Activated CD8-positive, alpha-beta memory T cell treated with anti-CD3 and anti-CD28 coated beads, Interleukin-2, amount 50 U/mL, for 24 hours (primary cell): ENCODE data around the gene INHBC.
"Not testable (repeated sequence)": the region's sequence is repeated elsewhere in the genome, so short reads cannot be mapped to it uniquely, and the experiment has no call there.

Source experiments
- DNase-seq: peaks from one replicate; pipeline ENCODE4 v3.0.0-alpha.2; 2020; ENCODE audit errors: extremely low read depth

INHBC gene

DNA sequence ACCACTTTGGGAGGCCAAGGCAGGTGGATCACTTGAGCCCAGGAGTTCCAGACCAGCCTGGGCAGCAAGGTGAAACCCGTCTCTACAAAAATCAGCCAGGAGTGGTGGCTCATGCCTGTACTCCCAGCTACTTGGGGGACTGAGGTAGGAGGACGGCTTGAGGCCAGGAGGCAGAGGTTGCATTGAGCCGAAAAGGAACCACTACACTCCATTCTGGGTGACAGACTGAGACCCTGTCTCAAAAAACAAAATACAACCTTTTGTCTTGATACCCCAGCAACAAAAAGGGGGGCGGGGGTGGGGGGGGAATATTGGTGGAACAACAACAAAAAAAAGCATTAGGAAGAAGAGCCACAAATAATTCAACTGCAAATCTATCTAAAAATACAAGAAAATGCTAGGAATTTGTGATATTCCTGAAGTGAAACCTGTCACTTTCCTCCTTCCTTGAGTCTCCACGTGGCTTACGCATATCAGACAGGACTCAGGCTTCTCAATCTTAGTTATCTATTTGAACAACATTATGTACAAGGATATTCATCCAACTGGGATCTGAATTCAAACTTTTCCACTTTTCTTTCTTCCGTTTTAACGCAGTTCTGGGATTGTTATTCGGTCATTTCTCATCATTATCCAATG is 5.0 kb upstream of the INHBC start:
- no peak for DNase-seq

DNA sequence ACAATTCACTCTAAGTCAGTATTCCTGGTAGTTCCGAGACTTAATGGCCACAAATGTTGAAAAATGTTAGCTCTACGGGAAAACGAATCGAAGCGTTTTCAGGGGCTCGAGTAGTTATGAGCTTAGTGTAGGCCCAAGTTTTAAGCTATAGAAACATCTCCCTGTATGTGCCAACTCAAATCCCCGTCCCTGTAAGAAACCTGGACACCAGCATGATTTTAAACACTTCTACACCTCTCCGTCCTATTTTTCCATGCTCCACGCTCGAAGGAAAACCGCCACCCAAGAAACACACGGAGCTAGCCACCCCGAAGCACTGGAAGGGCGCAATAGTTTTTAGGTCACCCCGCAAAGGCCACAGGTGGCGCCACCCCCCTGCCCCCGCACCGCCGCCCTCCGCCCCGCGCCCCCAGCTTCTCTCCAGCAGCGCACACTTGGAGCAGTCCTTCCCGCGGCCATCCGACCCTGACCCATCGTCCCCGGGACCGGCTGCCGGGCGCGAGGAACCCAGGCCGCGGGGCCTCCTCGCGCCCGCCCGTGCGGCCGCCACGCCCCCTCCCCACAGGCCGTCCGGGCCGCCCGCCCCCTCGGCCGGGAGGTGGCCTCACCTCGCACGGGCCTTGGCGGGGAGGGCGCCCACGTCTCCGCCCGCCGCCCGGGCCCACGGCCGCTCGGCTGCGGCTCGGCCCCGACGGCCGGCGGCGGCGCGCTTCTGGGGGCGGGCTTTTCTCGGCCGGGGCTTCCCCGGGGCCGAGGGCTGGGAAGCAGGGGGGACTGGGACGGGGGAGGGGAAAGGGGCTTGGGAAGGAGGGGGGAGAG is 4.3 kb upstream of the INHBC start:
- DNase-seq, result no peak

DNA sequence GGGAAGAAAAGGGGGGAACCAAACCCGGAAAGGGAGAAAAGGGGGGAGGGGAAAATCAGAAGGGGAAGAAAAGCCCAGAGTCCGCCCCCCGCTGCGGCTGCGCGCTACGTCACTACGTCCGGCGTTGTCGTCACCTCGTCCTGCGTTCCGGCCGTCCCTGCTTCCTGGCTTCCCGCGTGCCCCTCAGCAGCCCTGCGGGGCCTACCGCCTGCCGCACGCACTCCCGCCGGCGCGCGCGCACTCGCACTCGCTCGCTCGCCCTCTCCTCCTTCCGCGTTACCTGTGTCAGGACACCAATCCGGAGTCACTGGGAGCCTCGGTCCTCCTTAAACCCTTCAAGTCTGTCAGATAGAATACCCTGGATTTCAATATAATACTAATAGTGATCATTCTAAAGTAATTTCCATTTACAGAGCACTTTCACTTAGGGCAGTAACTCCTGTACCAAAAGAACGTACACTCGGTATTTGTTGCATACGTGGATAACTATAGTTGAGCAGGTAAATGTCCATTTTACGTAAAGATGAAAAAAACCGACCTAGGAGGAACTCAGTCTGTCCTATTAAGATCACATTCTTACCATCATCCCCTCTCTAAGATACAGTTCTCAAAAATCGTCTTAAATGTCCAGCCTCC is 3.5 kb upstream of the INHBC start, which contains the start of gene R3HDM2:
Gene R3HDM2 (minus strand): TSS at position 113 of the 636 bp plus-strand sequence. CDS start 120,615 bp downstream, outside the sequence.
- peak; percentile 91 for DNase-seq

DNA sequence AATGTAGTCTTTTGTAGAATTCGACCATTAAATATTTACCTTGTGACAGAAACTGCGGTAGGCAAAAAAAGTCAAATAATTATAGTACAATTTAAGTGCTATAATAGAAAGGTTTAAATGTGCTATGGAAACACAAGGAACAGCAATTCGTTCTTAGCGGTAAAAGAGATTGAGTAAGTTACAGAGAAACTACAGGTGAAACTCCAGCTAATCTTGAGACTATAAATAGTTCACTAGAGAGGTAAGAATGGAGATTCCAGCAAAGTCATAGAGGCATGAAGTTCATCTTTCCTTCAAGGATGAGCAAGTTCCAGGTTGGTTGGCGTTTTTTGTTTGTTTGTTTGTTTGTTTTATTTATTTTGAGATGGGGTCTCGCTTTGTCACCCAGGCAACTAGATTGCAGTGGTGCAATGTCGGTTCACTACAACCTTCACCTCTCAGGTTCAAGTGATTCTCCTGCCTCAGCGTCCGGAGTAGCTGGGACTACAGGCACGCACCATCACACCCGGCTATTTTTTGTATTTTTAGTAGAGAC is 2.9 kb upstream of the INHBC start:
- DNase-seq, result no peak

DNA sequence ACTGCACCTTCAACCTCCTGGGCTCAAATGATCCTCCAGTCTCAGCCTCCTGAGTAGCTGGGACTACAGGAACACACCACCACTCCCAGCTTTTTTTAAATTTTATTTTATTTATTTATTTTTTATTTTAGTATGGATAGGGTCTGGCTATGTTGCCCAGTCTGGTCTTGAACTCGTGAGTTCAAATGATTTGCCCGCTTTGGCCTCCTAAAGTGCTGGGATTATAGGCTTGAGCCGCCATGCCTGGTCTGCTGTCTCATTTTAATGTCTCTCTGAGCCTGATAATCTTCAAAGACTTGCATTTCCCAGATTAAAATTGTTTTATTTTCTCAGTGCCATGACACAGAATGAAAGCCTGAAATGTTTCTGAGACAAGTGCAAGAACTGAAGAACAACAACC is 1.2 kb upstream of the INHBC start:
- no peak for DNase-seq

DNA sequence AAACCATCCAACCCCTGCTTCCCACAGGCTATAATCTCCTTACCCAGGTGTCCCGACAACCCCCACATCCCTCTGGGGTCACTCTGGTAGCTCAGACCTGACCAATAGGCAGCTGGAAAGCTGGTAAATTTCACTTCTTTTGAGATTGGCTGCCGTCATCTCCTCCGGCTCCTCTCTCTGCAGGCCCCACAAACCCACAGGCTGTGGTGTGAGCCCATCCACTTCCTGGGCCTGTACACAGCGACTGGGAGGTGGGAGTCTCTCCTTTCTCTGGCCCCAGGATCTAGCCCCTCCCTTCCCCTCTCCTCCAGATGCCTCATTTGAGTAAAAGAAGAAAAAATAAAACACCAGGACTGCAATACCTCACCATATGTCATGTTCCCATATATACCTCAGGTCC is 709 bp downstream of the INHBC start:
- no peak for DNase-seq

DNA sequence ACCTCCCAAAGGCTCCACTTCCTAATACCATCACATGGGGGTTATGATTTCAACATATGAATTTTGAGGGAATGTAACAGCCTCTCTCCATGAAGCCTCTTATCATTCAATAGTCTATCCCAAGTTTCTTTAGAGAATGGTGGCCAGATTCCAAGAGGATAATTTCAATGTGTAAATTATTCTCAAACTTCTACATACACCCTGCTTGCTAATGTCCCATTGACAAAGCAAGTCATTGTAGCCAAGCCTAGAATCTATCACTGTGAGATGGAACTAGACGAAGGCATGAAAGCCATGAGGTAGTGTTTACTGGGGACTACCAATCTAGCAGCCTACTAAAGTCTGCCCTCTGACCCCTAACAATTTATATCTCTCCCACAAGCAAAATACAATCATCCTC is 3.8 kb downstream of the INHBC start:
- no peak for DNase-seq

DNA sequence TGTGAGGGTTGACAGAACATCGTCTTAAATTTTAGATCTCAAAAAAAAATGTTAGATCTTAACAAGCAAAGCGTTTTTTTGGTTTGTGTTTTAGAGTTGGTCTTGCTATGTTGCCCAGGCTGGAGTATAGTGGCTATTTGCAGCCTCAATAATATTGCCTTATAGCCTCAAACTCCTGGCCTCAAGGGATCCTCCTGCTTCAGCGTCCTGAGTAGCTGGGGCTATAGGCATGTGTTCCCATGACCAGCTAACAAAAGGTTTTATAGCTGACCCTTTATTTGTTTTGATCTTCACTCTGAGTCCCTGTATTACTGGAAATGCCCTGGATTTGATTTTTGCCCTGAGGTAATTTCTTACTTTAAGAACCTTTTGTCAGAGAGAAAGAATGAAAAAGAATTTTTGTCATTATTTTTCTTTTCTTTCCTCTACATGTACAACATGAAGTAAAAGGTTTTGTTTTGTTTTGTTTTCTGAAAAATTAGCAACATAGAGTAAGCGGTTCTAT is 5.2 kb downstream of the INHBC start:
- no peak for DNase-seq

DNA sequence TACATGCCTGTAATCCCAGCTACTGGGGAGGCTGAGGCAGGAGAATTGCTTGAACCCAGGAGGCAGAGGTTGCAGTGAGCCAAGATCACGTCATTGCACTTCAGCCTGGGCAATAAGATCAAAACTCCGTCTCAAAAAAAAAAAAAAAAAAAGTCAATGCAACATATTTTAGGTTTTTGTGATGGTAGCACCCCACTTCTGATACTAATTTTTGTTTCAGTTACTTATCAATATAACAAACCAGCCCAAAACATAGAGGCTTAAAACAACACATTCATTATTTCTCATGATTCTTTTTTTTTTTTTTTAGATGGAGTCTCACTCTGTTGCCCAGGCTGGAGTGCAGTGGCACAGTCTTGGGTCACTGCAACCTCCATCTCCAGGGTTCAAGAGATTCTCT is 6.8 kb downstream of the INHBC start:
- not testable (repeated sequence) for DNase-seq

DNA sequence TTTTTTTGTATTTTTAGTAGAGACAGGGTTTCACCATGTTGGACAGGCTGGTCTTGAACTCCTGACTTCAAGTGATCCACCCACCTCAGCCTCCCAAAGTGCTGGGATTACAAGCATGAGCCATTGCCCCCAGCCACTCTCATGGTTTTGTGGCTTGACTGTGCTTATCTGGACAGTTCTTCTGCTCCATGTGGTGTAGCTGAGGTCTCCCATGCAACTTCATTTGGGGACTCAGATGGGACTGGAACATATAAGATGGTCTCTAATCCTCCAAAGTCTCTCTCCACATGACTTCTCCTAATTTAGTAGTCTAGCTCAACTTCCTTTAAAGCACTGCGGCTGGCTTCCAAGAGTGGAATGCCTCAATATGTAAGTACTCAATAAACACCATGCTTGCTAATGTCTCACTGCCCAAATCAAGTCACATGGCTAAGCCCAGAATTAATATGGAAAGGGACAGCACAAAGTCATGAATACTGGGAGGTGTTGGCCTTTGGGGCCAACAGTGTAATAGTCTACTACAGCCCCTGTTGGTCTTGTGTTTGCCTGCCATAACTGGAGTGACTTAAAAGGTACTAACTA is 7.4 kb downstream of the INHBC start:
- no peak for DNase-seq

DNA sequence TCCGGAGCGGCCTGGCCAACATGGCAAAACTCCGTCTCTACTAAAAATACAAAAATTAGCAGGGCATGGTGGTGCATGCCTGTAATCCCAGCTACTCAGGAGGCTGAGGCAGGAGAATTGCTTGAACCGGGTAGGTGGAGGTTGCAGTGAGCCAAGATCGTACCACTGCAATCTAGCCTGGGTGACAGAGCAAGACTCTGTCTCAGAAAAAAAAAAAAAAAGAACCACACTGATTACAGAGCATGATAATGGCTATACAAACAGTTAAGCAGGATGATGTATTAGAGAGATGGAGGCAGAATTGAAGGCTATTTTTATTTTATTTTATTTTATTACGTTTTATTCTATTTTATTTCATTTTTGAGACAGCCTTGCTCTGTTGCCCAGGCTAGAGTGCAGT is 9.8 kb downstream of the INHBC start:
- not testable (repeated sequence) for DNase-seq

DNA sequence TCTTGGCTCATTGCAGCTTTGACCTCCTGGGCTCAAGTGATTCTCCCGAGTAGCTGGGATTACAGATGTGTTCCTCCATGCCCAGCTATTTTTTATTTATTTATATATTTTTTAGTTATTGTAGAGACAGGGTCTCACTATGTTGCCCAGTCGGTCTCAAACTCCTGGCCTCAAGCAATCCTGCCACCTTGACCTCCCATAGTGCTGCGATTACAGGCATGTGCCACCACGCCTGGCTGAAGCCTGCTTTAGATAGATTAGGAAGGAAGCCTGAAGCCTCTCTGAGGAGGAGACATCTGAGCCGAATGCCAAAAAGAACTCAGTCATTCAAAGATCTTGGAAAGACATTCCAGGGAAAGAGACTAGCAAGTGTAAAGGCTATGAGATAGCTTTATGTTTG is 10.2 kb downstream of the INHBC start:
- DNase-seq, result no peak

DNA sequence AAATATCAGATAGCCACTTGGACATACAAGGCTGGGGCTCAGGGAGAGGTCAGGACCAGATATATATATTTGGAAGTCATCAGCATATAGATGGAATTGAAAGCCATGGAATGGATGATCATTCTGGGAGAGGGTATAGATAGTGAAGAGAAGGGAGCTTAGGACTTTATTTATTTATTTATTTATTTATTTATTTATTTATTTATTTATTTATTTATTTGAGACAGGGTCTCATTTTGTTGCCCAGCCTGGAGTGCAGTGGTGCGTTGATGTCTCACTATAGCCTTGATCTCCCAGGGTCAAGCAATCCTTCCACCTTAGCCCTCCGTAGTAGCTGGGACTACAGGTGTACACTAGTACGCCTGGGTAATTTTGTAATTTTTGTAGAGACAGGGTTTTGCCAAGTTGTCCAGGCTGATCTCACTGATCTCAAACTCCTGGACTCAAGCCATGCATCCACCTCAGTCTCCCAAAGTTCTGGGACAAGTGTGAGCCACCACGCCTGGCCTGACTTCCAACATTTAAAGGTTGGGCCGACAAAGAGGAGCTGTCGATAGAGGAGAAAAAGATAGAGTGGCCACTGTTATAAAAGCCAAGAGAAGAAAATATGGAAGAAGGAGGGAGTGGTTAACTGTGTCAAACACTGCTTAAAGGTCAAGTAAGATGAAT is 11.8 kb downstream of the INHBC start:
- DNase-seq, result no peak

DNA sequence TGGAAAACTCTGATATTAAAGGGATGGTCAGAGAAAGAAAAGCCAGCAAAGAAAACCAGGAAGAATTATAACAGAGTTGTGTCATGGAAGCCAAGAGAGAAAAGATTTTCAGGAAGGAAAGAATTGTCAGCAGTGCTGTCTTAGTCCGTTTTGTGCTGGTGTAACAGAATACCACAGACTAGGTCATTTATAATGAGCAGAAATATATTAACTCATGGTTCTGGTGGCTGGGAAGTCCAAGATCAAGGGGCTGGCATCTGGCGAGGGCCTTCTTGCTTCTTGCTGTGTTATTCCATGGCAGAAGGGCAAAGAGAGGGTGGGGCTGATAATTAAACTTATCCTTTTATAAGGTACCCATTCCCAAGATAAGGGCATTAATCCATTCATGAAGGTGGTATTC is 14.1 kb downstream of the INHBC start:
- DNase-seq, result no peak

DNA sequence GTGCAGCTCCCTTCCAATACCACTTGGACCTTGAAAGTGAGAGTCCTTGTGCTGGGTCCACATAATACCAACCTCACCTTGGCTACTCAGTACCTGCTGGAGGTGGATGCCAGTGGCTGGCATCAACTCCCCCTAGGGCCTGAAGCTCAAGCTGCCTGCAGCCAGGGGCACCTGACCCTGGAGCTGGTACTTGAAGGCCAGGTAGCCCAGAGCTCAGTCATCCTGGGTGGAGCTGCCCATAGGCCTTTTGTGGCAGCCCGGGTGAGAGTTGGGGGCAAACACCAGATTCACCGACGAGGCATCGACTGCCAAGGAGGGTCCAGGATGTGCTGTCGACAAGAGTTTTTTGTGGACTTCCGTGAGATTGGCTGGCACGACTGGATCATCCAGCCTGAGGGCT is 14.8 kb downstream of the INHBC start:
- no peak for DNase-seq

DNA sequence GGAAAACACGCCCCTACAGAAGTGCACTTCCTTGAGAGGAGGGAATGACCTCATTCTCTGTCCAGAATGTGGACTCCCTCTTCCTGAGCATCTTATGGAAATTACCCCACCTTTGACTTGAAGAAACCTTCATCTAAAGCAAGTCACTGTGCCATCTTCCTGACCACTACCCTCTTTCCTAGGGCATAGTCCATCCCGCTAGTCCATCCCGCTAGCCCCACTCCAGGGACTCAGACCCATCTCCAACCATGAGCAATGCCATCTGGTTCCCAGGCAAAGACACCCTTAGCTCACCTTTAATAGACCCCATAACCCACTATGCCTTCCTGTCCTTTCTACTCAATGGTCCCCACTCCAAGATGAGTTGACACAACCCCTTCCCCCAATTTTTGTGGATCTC is 15.5 kb downstream of the INHBC start:
- DNase-seq, result no peak

DNA sequence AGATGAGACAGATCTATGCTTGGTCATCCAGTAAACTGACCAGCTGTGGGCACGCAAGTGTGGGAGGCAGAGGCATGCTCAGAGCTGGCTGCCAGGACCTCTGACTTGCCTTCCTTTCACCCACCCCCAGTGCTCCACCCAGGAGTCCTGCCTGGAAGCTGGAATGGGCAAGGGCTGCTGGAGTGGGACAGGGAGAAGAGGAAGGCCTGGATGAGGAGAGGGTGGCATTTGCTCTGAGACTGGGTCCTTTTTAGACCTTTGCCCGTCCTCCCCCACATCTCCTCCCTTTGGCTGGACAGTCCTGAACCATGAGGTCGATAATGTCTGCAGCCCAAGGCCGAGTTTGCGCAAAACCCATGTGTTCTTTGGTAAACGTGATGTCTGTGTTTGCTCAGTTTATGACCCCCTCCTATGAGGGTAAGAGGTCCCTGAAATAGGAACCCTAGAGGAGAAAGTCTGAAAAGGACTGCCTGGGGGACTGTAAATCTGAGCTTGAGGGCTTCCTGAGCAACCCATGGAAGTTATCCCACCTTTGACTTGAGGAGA is 16.7 kb downstream of the INHBC start:
- no peak for DNase-seq

DNA sequence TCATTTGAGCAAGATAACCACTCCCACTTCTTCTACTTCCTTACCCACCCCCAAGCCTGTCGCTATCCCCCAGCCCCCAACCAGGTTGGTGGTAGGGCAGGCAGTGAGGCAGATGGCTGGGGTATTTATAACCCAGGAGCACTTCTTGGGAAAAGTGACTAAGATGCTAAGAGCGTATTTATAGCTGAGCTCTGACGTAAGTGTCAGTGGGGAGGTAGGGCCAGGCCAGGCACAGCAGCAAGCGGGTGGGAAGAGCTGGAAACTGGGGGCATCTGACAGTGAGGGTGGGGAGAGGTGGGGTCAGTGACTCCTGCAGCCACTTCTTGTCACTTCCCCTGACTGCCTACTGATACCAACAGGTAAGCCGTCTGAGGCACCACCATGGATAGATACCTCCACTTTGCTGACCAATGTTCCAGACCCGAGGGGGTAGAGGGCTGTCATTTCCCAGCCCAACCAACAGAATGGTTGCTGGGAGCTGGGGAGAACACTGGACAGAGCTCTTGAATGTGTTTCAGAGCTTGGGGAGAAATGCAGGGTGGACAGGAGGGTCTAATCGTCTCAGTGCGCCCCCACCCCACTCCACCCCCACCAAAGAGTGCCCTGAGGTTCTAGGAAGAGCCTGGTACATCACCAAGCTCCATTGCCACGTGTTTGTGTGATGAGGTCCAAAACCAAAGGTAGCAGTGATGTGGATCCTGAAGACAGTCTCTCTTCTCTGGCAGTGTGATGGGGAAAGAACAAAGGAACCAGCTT is 17.8 kb downstream of the INHBC start:
- no peak for DNase-seq

DNA sequence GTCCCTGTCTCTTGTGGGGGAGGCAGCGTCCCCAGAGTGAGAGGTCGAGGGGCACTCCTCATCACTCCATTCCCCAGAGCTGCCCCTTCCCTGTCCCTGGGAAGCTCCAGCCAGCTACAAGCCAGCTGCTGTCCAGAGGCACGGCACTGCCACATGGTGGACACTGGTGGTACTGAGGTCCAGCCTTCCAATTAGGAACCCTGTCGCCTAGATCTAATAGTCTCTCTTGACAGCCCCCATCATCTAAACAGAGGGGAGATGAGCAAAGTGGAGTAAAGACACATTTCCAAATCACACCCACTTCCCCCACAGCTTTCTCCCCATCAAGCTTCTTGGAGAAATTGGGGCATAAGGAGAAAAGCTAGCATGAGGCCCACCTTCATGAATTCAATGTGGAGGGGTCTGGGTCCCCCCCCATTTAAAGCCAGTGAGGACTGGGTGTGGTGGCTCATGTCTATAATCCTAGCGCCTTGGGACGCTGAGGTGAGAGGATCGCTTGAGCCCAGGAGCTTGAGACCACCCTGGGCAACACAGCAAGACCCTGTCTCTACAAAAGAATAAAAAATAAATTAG is 18.4 kb downstream of the INHBC start:
- no peak for DNase-seq

DNA sequence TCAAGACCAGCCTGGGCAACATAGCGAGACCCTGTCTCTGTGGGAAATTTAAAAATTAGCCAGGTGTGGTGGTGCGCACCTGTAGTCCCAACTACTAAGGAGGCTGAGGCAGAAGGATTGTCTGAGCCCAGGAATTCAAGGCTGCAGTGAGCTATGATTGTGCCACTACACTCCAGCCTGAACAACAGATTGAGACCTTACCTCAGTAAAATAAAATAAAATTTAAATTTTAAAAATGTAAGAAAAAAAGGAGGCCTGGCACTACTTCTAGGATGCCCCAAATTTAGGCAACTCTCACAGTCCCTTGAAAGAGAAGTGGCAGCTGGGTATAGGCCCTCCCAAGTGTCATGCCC is 19.6 kb downstream of the INHBC start:
- DNase-seq, result no peak
